HG02798 (cell line): Measurements from ENCODE around the gene SLCO2B1.

Experiments
- ATAC-seq: cut with Tn5 transposase; IDR thresholded peaks from one replicate; pipeline ENCODE4 v1.9.1; 2021; ENCODE audit warnings: mild to moderate bottlenecking; ENCODE audit not compliant: unreplicated experiment, poor library complexity

SLCO2B1 gene

GRCh38 chr11:75242722-75243600, 92.1 kb downstream of the SLCO2B1 start:
- ATAC-seq = no peak

GRCh38 chr11:75244052-75244814, 93.3 kb downstream of the SLCO2B1 start:
- ATAC-seq = no peak

GRCh38 chr11:75245356-75246005, 94.6 kb downstream of the SLCO2B1 start:
- no peak for ATAC-seq

GRCh38 chr11:75246006-75246670, 95.2 kb downstream of the SLCO2B1 start:
- ATAC-seq = no peak

- ATAC-seq = no peak
Measured at GRCh38 chr11:75246671-75247350, 95.9 kb downstream of the SLCO2B1 start.

- ATAC-seq = no peak
Measured at GRCh38 chr11:75248924-75249256, 98.0 kb downstream of the SLCO2B1 start.

GRCh38 chr11:75249704-75250103, 98.8 kb downstream of the SLCO2B1 start:
- no peak for ATAC-seq

GRCh38 chr11:75254326-75254725, 103.4 kb downstream of the SLCO2B1 start:
- ATAC-seq = no peak
